Common myeloid progenitor, CD34-positive (primary cell): Measurements from ENCODE around the gene TSPOAP1.

Source experiments
- CTCF ChIA-PET: fragments of 350-600 bp; sonication (Branson Sonifier 250); formaldehyde crosslinking; loops from one replicate; lab custom pipeline; 2021; ENCODE audit warnings: antibody characterized with exemption; lab: Charles Lee
- POLR2A ChIA-PET: fragments of 350-600 bp; sonication (Branson Sonifier 250); formaldehyde crosslinking; loops from one replicate; lab custom pipeline; 2021; ENCODE audit warnings: antibody characterized with exemption; lab: Charles Lee
- DNase-seq, 3 donors: peaks; one replicate each; pipeline versions ENCODE4 v3.0.0 to v3.0.0-alpha.2; 2013
- H3K27ac ChIP-seq, 2 experiments: 1 replicate in 1 of 2; 2 replicates in 1 of 2; pipeline ENCODE4 v1.7.0; 2013; ENCODE audit warnings: inconsistent platforms in 2 of 2, low read length in 2 of 2, mild to moderate bottlenecking in 2 of 2, low read depth in 1 of 2, moderate library complexity in 1 of 2; ENCODE audit not compliant: severe bottlenecking in 2 of 2, insufficient read depth in 1 of 2, poor library complexity in 1 of 2
- H3K27me3 ChIP-seq, 5 experiments: replicated peaks in 2 of 5; 1 replicate in 3 of 5; 2 replicates in 2 of 5; pipeline versions ENCODE4 v1.6.1 to v1.7.0; 2013; ENCODE audit warnings: low read length in 4 of 5, mild to moderate bottlenecking in 2 of 5, moderate library complexity in 2 of 5, inconsistent platforms in 1 of 5; ENCODE audit not compliant: insufficient read depth in 5 of 5, control insufficient read depth in 4 of 5
- H3K36me3 ChIP-seq, 4 experiments: 1 replicate in 2 of 4; 2 replicates in 2 of 4; pipeline versions ENCODE4 v1.6.1 to v1.7.0; 2013; ENCODE audit warnings: low read length in 3 of 4, control low read depth in 1 of 4, mild to moderate bottlenecking in 1 of 4; ENCODE audit not compliant: control insufficient read depth in 4 of 4, insufficient read depth in 4 of 4
- H3K4me1 ChIP-seq, 4 experiments: 1 replicate in 3 of 4; 2 replicates in 1 of 4; pipeline versions ENCODE4 v1.6.1 to v1.7.1; 2013; ENCODE audit warnings: low read length in 3 of 4, mild to moderate bottlenecking in 3 of 4, control low read depth in 1 of 4, inconsistent platforms in 1 of 4, moderate library complexity in 1 of 4; ENCODE audit not compliant: control insufficient read depth in 4 of 4, insufficient read depth in 4 of 4; ENCODE audit errors: control extremely low read depth in 1 of 4
- H3K4me3 ChIP-seq, 7 experiments: 1 replicate in 4 of 7; 2 replicates in 3 of 7; pipeline versions ENCODE4 v1.5.1 to v1.7.0; 2013; ENCODE audit warnings: mild to moderate bottlenecking in 7 of 7, low read length in 6 of 7, moderate library complexity in 6 of 7, inconsistent platforms in 2 of 7, low read depth in 2 of 7, control low read depth in 1 of 7; ENCODE audit not compliant: insufficient read depth in 4 of 7, control insufficient read depth in 1 of 7; ENCODE audit errors: extremely low read depth in 1 of 7
- H3K9me3 ChIP-seq, 5 experiments: 1 replicate in 4 of 5; 2 replicates in 1 of 5; pipeline versions ENCODE4 v1.6.1 to v1.7.1; 2013; ENCODE audit warnings: low read length in 4 of 5, mild to moderate bottlenecking in 2 of 5, inconsistent platforms in 1 of 5, low read depth in 1 of 5, moderate library complexity in 1 of 5; ENCODE audit not compliant: control insufficient read depth in 4 of 5, insufficient read depth in 2 of 5; ENCODE audit errors: control extremely low read depth in 1 of 5
- WGBS: methylation state at CpG from one replicate; pipeline ENCODE4 v1.1.5; 2013; ENCODE audit not compliant: insufficient coverage; 5-methylcytosine and 5-hydroxymethylcytosine counted together

The TSPOAP1 gene

GRCh38 chr17:58356231-58356630, 27.6 kb upstream of the TSPOAP1 start:
- WGBS: 100% methylated on average over 1 of the region's 1 CpG
- ChIA-PET POLR2A (interaction anchor here (0.5 kb wide), 1 partner anchor 281 kb away, joined by 6 read pairs; no protein-coding TSS in a partner anchor), CTCF (interaction anchor here (0.9 to 1.7 kb wide), 6 partner anchors 9 to 234 kb away, joined by 3 to 9 read pairs (median 4); no protein-coding TSS in a partner anchor)
- Histone ChIP-seq H3K27ac (no peak overlapping the region), H3K9me3 (no peaks in the 10 kb centered on the region), H3K4me3 (no peak overlapping the region), H3K36me3 (peaks cover 0 to 15% (median 0%) of the 10 kb centered on the region in 4 experiments), H3K27me3 (no peaks in the 10 kb centered on the region), H3K4me1 (peaks cover 10 to 24% (median 17%) of the 10 kb centered on the region in 4 experiments)
- no peak for DNase-seq

- POLR2A ChIA-PET: interaction anchor here (1.4 to 6.0 kb wide), 2 partner anchors 17 to 23 kb away, joined by 3 to 59 read pairs; no protein-coding TSS in a partner anchor
- Histone ChIP-seq H3K4me1 (peaks cover 12 to 33% (median 22%) of the 10 kb centered on the region in 4 experiments), H3K27ac (no peak overlapping the region), H3K9me3 (no peaks in the 10 kb centered on the region), H3K36me3 (peaks cover under 1 to 18% (median 2%) of the 10 kb centered on the region in 4 experiments), H3K27me3 (no peaks in the 10 kb centered on the region), H3K4me3 (no peak overlapping the region)
- no peak for DNase-seq
- CTCF ChIA-PET: interaction anchor here (0.6 to 1.7 kb wide), 15 partner anchors 9 to 133 kb away, joined by 3 to 9 read pairs (median 3); partner anchors contain the start of gene HSF5
- WGBS: 90% methylated on average over 5 of the region's 6 CpGs
These were observed 26.1 kb upstream of the TSPOAP1 start for GRCh38 chr17:58354541-58355216.

DNA sequence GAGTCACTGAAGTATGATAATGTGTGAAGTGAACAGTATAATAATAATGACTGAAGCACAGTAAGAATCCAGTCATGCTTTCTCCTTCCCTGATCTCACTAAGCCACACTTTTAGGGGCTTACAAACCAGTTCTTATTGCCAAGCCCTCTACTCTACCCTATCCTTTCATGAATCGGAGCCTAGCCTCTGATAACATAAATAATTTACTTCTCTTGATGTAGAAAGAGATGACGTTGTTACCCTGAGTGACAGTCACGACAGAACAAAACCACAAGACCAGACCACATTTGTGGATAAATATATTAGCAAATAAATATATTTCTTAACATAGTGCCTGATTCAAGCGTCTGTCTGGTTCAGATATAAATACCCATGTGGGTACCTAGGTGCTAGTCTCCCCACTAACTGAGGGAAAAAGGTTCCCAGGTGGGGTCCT, 24.8 kb upstream of the TSPOAP1 start:
- no peaks in the 10 kb centered on the region for H3K27me3 ChIP-seq
- peak in 2 of 3 donors; percentile 46 to 51 for DNase-seq
- WGBS: 43% methylated on average over 1 of the region's 4 CpGs
- CTCF ChIA-PET: interaction anchor here (1.0 to 4.7 kb wide), 6 partner anchors 9 to 104 kb away, joined by 3 to 54 read pairs (median 5); partner anchors contain the start of gene RNF43
- peak overlapping the region in 1 of 2 experiments; percentile 92 for H3K27ac ChIP-seq
- H3K4me3 ChIP-seq: peak overlapping the region in 5 of 7 experiments; percentile 80 to 99 (median 95)
- peaks cover 10 to 28% (median 13%) of the 10 kb centered on the region in 4 experiments for H3K36me3 ChIP-seq
- H3K9me3 ChIP-seq: no peaks in the 10 kb centered on the region
- peaks cover 12 to 33% (median 22%) of the 10 kb centered on the region in 4 experiments for H3K4me1 ChIP-seq
- POLR2A ChIA-PET: interaction anchor here (0.7 to 6.0 kb wide), 6 partner anchors 9 to 277 kb away, joined by 3 to 59 read pairs (median 8); no protein-coding TSS in a partner anchor

DNA sequence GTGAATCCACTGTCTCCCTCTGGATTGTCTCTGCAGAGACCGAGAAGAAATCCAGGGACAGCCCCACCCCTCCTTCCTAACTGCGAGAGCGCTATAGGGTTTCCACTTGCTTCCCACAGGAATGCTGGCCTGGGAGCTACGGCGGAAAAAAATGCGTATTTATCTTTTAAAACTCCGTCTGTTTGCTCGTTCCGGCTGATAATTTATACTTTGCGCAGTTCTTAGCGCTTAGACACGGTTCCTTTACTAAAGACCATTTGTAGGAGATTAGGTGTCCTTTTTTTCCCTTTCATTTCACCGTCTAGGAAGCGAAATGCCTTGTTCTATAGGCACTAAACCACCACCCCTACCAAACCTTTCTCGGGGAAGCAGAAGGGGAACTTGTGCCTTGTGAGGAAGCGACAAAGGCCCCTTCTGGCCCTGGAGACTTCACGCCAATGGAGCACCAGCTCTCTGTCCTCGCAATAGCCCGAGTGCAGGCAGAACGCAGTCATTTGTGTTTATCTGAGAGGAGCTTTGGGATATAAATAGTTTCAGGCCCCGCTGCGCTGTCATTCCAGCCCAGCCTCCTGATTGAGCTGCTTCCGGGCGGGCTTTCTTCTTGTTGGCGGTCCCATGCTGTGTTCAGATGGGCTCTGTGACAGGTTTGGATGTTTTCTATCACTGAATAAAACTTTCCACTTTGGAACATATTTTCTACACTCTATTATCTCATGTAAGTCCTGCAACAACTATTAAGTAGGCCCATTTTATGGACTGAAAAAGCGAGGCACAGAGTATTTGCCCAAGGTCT, 24.2 kb upstream of the TSPOAP1 start:
- H3K27me3 ChIP-seq: no peaks in the 10 kb centered on the region
- CTCF ChIA-PET: interaction anchor here (0.6 to 4.7 kb wide), 12 partner anchors 9 to 77 kb away, joined by 3 to 54 read pairs (median 5); partner anchors contain the start of gene RNF43
- H3K9me3 ChIP-seq: no peaks in the 10 kb centered on the region
- H3K36me3 ChIP-seq: peaks cover 14 to 28% (median 19%) of the 10 kb centered on the region in 4 experiments
- peaks cover 12 to 33% (median 22%) of the 10 kb centered on the region in 4 experiments for H3K4me1 ChIP-seq
- peak overlapping the region; percentile 80 to 99 (median 95) for H3K4me3 ChIP-seq
- 1% methylated on average over 18 of the region's 26 CpGs for WGBS
- H3K27ac ChIP-seq: peak overlapping the region; percentile 82 to 92
- DNase-seq: peak; percentile 55 to 84 (median 81)
- POLR2A ChIA-PET: interaction anchor here (0.7 to 6.0 kb wide), 13 partner anchors 9 to 277 kb away, joined by 3 to 59 read pairs (median 4); no protein-coding TSS in a partner anchor

DNA sequence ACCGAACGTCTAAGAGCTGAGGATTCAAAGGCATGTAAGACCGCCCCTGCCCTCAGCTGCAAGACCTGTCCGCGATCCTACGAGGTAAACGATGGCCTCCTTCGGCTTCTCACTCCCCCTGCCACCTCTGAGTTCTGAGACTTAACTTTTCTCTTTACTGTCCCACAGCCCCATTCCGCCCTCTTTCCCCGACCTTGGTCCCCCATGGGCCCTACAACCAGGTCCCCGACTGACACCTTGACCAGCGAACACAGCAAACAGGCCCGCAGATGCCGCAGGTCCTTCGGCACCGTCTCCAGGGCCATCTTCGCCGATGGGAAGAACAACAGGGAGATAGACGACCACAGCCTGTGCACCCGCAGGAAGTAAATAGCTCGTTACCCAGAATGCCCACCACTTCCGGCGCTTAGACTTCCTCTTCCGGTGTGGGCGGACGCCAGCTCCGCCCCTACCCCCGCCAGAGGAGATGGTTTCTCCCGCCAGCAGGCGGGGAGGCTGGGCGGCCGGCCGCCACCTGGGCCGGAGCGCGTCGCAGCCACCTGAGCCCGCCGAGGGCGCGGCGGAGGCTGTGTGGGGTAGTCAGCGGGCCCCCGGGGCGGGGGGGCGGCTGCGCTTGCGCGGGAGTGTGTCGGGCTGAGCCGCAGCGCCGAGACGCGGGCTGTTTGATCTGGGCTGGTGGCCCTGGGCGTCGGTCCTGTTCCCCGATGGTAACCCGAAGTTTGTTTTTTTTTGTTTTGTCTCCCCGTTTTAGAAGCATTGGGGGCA, 23.4 kb upstream of the TSPOAP1 start, which contains the start of gene SUPT4H1:
SUPT4H1 (minus strand) TSS at position 371 of the 765 bp plus-strand sequence; CDS start at position 305, 66 bp downstream.
- CTCF ChIA-PET: interaction anchor here (0.6 to 4.7 kb wide), 15 partner anchors 9 to 76 kb away, joined by 3 to 54 read pairs (median 5); partner anchors contain the start of gene RNF43
- Histone ChIP-seq H3K4me3 (peak within 1 kb of the TSS; percentile 80 to 99 (median 95)), H3K27ac (peak within 1 kb of the TSS; percentile 82 to 92), H3K9me3 (no peaks in the 10 kb centered on the region), H3K4me1 (peaks cover 12 to 33% (median 22%) of the 10 kb centered on the region in 4 experiments), H3K36me3 (peaks cover 18 to 29% (median 26%) of the 10 kb centered on the region in 4 experiments), H3K27me3 (no peaks in the 10 kb centered on the region)
- WGBS: 0% methylated on average over 57 of the region's 60 CpGs
- DNase-seq: peak; percentile 94 to 97 (median 96)
- POLR2A ChIA-PET: interaction anchor here (0.7 to 6.0 kb wide), 14 partner anchors 8 to 279 kb away, joined by 3 to 59 read pairs (median 4); no protein-coding TSS in a partner anchor
